ENCODE results near the gene ANO5.

The ANO5 gene, protein sequence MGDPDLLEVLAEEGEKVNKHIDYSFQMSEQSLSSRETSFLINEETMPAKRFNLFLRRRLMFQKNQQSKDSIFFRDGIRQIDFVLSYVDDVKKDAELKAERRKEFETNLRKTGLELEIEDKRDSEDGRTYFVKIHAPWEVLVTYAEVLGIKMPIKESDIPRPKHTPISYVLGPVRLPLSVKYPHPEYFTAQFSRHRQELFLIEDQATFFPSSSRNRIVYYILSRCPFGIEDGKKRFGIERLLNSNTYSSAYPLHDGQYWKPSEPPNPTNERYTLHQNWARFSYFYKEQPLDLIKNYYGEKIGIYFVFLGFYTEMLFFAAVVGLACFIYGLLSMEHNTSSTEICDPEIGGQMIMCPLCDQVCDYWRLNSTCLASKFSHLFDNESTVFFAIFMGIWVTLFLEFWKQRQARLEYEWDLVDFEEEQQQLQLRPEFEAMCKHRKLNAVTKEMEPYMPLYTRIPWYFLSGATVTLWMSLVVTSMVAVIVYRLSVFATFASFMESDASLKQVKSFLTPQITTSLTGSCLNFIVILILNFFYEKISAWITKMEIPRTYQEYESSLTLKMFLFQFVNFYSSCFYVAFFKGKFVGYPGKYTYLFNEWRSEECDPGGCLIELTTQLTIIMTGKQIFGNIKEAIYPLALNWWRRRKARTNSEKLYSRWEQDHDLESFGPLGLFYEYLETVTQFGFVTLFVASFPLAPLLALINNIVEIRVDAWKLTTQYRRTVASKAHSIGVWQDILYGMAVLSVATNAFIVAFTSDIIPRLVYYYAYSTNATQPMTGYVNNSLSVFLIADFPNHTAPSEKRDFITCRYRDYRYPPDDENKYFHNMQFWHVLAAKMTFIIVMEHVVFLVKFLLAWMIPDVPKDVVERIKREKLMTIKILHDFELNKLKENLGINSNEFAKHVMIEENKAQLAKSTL

DNA sequence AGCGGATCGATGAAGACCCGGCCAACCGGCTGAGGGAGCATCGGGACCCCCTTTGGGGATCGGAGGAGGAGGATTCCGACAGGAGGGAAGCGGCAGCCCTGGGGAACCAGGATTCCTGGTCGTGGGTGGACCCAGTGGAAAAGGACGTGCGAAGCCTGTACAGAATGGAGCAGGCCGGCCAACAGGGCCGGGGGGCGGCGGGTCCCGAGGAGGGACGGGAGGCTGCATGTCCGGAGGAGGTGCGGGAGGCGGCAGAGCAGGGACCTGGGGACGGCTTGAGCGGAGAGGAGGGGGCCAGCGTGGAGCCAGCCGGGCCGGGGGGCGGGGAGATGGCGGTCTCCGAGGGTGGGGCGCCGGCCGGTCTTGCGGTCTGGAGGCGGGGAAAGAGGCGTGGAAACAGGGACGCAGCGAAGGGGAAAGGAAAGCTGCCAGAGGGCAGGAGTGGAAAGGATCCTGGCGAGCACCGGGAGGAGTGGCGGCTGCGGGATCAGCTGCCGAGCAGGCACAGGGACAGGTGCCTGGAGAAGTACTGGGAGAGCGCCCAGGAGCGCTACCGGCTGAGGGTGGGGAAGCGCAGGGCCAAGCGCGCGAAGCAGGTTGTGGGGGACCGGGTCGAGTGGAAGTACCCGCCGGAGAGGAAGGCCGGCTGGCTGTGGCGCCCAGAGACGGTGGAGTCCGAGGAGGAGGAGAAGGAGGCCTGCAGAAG is at the start of gene ANO5:
ANO5 (plus strand) TSS at position 444 of the 706 bp plus-strand sequence. CDS start 408 bp downstream, outside the sequence.
- H3K4me3 ChIP-seq (ENCODE audit: low read length): peak within 1 kb of the TSS; percentile 31
- H3K27me3 ChIP-seq (ENCODE audit: insufficient read depth, low read length): peaks cover 41% of the 10 kb centered on the region

DNA sequence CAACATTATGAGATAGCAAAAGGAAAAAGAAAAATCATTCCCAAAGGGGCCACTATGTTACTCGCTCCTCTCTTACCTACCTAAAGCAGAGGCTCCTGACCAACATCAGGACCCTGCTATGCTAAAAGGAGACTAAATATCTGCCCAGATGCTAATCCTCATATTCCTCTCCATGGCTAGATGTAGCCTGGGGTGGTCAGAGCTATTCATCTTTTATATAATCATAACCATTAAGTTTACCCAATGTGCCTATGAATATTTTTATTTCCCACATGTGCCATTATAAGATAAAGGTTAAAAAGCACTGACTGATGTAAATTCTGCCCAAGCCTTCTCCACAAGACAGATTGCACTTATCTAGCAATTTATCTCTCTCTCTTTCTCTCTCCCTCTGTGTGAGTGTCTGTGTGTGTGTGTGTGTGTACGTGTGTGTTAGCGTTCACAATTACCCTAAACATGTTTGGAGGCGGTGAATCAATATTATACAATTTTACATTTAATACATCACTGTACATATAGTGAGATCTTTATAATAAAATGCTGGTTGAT is 41.2 kb upstream of the ANO5 start:
- H3K27me3 ChIP-seq (ENCODE audit: insufficient read depth, low read length): no peaks in the 10 kb centered on the region
- no peaks in the 10 kb centered on the region for H3K9me3 ChIP-seq (ENCODE audit: low read length)
- no peaks in the 10 kb centered on the region for H3K36me3 ChIP-seq (ENCODE audit: insufficient read depth, low read length)
- no peak overlapping the region for H2AFZ ChIP-seq (ENCODE audit: low read depth, low read length)
- no peak overlapping the region for H3K4me3 ChIP-seq (ENCODE audit: low read length)
- H3K4me1 ChIP-seq (ENCODE audit: insufficient read depth, low read length): no peaks in the 10 kb centered on the region

More for the DNA sequence above, at the start of gene ANO5:
- Histone ChIP-seq H2AFZ (ENCODE audit: low read depth, low read length) (peak within 1 kb of the TSS; percentile 10), H3K36me3 (ENCODE audit: insufficient read depth, low read length) (no peaks in the 10 kb centered on the region), H3K9me3 (ENCODE audit: low read length) (no peaks in the 10 kb centered on the region), H3K4me1 (ENCODE audit: insufficient read depth, low read length) (no peaks in the 10 kb centered on the region)

DNA sequence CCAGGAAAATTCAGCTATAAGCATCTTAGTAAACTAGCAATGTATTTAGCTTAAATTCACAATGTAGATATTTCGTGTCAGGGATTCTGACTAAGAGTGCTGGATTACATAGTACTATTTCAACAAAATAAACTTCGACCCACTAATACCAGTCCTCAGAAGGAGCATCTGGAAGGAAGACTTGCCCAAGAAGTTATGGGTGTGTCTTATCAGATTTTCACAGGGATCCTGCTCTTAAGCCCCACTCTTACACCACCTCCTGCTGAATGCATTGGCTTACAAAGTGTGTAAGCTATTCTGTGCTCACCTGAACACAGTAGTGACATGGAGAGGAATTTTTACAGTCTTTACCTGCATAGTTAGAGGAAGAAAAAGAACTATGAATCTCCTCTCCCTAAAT is 35.4 kb upstream of the ANO5 start:
- Histone ChIP-seq H2AFZ (ENCODE audit: low read depth, low read length) (no peak overlapping the region), H3K27me3 (ENCODE audit: insufficient read depth, low read length) (no peaks in the 10 kb centered on the region), H3K4me3 (ENCODE audit: low read length) (no peak overlapping the region), H3K36me3 (ENCODE audit: insufficient read depth, low read length) (no peaks in the 10 kb centered on the region), H3K4me1 (ENCODE audit: insufficient read depth, low read length) (no peaks in the 10 kb centered on the region), H3K9me3 (ENCODE audit: low read length) (no peaks in the 10 kb centered on the region)

DNA sequence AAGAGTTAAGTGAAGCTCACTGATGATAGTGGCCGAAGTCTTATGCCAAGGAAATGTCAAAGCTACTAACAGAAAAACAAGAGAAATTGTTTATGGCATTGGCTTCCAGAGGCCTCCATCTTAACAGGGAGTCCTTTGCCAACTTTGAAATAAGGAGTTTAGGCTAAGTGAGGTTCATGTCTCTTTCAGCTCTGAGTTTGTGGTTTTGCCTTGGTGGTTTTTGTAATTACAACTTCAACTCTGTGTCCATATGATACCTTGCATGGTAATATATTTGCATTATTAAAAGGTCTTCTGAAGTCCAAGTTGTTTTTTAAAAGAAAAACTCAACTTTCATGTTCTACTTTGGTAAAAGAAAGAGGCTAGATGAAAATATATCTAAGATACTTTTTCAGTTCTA is 31.4 kb upstream of the ANO5 start:
- no peaks in the 10 kb centered on the region for H3K36me3 ChIP-seq (ENCODE audit: insufficient read depth, low read length)
- no peaks in the 10 kb centered on the region for H3K27me3 ChIP-seq (ENCODE audit: insufficient read depth, low read length)
- no peaks in the 10 kb centered on the region for H3K4me1 ChIP-seq (ENCODE audit: insufficient read depth, low read length)
- no peak overlapping the region for H3K4me3 ChIP-seq (ENCODE audit: low read length)
- no peaks in the 10 kb centered on the region for H3K9me3 ChIP-seq (ENCODE audit: low read length)
- no peak overlapping the region for H2AFZ ChIP-seq (ENCODE audit: low read depth, low read length)

DNA sequence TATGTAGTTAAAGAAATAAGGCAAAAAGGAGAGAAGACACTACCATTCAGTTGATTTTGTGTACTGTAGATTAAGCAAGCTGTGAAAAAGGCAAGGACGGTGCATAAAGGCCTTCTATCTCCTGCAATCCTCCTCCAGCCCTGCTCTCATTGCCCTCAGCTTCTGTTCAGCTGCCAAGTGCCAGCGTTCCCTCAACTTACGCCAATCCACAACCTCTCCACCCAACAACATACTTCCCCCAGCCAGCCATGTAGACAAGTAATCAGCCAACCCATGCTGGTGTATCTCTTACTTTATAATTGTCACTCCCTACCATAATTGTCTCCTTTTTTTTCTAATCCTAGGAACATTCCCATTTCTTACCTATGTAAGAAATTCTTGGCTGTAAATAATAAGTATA is 30.1 kb upstream of the ANO5 start:
- H2AFZ ChIP-seq (ENCODE audit: low read depth, low read length): no peak overlapping the region
- no peaks in the 10 kb centered on the region for H3K27me3 ChIP-seq (ENCODE audit: insufficient read depth, low read length)
- H3K36me3 ChIP-seq (ENCODE audit: insufficient read depth, low read length): no peaks in the 10 kb centered on the region
- no peaks in the 10 kb centered on the region for H3K9me3 ChIP-seq (ENCODE audit: low read length)
- H3K4me3 ChIP-seq (ENCODE audit: low read length): no peak overlapping the region
- no peaks in the 10 kb centered on the region for H3K4me1 ChIP-seq (ENCODE audit: insufficient read depth, low read length)

GRCh38 chr11:22163394-22163797 is 29.5 kb upstream of the ANO5 start:
- no peaks in the 10 kb centered on the region for H3K27me3 ChIP-seq (ENCODE audit: insufficient read depth, low read length)

DNA sequence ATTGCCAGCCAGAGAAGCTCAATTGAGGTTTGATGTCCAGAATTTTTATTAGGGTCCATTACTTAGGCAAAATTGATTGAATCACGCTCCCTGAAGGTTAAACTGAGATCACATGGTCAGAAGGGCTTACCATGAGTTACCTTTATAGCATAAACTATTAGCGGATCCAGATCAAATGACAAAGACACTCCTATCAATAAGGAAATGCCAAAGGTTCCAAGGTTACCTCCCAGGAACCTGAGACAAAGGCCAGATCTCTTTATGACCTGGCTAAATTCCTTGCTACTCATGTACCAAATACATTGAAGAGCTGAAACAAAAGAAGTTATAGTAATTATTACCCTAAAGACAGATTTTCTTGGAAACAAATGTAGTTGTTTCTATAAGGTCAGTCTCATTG is 27.8 kb upstream of the ANO5 start:
- Histone ChIP-seq H3K4me3 (ENCODE audit: low read length) (no peak overlapping the region), H3K36me3 (ENCODE audit: insufficient read depth, low read length) (no peaks in the 10 kb centered on the region), H3K4me1 (ENCODE audit: insufficient read depth, low read length) (no peaks in the 10 kb centered on the region), H3K9me3 (ENCODE audit: low read length) (no peaks in the 10 kb centered on the region), H3K27me3 (ENCODE audit: insufficient read depth, low read length) (no peaks in the 10 kb centered on the region), H2AFZ (ENCODE audit: low read depth, low read length) (no peak overlapping the region)

More at GRCh38 chr11:22163394-22163797, 29.5 kb upstream of the ANO5 start:
- no peaks in the 10 kb centered on the region for H3K4me1 ChIP-seq (ENCODE audit: insufficient read depth, low read length)
- H2AFZ ChIP-seq (ENCODE audit: low read depth, low read length): no peak overlapping the region
- no peaks in the 10 kb centered on the region for H3K9me3 ChIP-seq (ENCODE audit: low read length)
- no peaks in the 10 kb centered on the region for H3K36me3 ChIP-seq (ENCODE audit: insufficient read depth, low read length)
- H3K4me3 ChIP-seq (ENCODE audit: low read length): no peak overlapping the region

DNA sequence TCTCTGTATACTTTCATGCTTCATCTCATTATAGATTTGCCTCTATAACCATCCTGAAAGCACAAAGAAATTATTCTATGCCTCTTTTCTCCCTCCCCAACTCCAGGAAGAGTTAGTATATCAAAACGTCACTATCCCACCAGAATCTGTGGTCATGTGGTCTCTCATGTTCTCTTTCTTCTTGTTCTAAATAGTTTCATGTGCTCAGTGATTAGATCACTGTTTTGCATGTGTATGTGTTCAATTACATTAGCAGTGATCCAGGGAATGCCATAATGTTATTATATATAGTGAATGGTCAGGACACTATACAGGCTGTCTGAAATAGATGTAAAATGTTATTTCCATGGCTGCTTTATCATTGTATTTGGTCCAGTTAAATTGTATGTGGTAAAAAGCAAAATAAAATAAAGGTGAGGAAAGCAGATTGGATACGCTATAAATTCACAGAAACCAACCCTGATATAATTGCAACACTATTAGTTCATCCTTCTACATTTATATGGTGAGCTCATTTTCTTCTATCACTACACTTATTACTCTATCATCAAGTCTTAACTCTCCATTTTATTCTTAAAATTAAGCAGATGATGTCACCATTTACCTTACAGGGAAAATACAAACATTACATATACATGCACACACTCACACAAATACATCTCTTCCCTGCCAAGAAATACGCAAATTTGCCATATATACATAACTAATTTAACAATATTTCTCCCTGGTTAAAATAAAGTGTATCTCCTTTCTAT is 26.9 kb upstream of the ANO5 start:
- no peaks in the 10 kb centered on the region for H3K27me3 ChIP-seq (ENCODE audit: insufficient read depth, low read length)
- no peaks in the 10 kb centered on the region for H3K4me1 ChIP-seq (ENCODE audit: insufficient read depth, low read length)
- H3K36me3 ChIP-seq (ENCODE audit: insufficient read depth, low read length): no peaks in the 10 kb centered on the region
- no peaks in the 10 kb centered on the region for H3K9me3 ChIP-seq (ENCODE audit: low read length)
- H3K4me3 ChIP-seq (ENCODE audit: low read length): no peak overlapping the region
- H2AFZ ChIP-seq (ENCODE audit: low read depth, low read length): no peak overlapping the region

- Histone ChIP-seq H3K36me3 (ENCODE audit: insufficient read depth, low read length) (no peaks in the 10 kb centered on the region), H2AFZ (ENCODE audit: low read depth, low read length) (no peak overlapping the region), H3K27me3 (ENCODE audit: insufficient read depth, low read length) (no peaks in the 10 kb centered on the region), H3K9me3 (ENCODE audit: low read length) (no peaks in the 10 kb centered on the region), H3K4me3 (ENCODE audit: low read length) (no peak overlapping the region), H3K4me1 (ENCODE audit: insufficient read depth, low read length) (no peaks in the 10 kb centered on the region)
Measured at GRCh38 chr11:22169833-22170232, 23.1 kb upstream of the ANO5 start.

- no peaks in the 10 kb centered on the region for H3K36me3 ChIP-seq (ENCODE audit: insufficient read depth, low read length)
- no peaks in the 10 kb centered on the region for H3K4me1 ChIP-seq (ENCODE audit: insufficient read depth, low read length)
- H3K4me3 ChIP-seq (ENCODE audit: low read length): no peak overlapping the region
- H2AFZ ChIP-seq (ENCODE audit: low read depth, low read length): no peak overlapping the region
- no peaks in the 10 kb centered on the region for H3K27me3 ChIP-seq (ENCODE audit: insufficient read depth, low read length)
- no peaks in the 10 kb centered on the region for H3K9me3 ChIP-seq (ENCODE audit: low read length)
Measured at GRCh38 chr11:22173532-22173931, 19.4 kb upstream of the ANO5 start.

DNA sequence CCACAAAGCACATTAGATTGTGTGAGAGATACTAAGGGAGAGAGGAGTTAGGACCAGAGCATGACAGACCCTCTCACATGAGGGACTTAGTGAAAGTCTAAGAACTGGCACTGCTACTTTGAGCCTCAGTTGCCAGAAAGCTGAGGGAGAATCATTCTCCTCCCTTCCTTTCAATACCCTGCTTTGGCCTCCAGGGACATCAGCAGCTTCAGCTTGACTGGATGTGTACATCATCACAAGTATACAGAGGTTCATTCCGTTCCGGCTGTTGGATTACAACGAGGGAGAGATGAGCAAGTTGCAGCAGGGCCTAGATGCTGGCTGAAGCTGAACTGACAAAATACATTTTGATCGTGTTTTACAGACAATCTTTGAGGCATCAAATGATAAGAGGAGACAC is 15.7 kb upstream of the ANO5 start:
- Histone ChIP-seq H3K36me3 (ENCODE audit: insufficient read depth, low read length) (no peaks in the 10 kb centered on the region), H3K27me3 (ENCODE audit: insufficient read depth, low read length) (no peaks in the 10 kb centered on the region), H3K4me3 (ENCODE audit: low read length) (no peak overlapping the region), H3K9me3 (ENCODE audit: low read length) (no peaks in the 10 kb centered on the region), H3K4me1 (ENCODE audit: insufficient read depth, low read length) (no peaks in the 10 kb centered on the region), H2AFZ (ENCODE audit: low read depth, low read length) (no peak overlapping the region)

- Histone ChIP-seq H3K9me3 (ENCODE audit: low read length) (no peaks in the 10 kb centered on the region), H2AFZ (ENCODE audit: low read depth, low read length) (no peak overlapping the region), H3K36me3 (ENCODE audit: insufficient read depth, low read length) (no peaks in the 10 kb centered on the region), H3K4me1 (ENCODE audit: insufficient read depth, low read length) (no peaks in the 10 kb centered on the region), H3K27me3 (ENCODE audit: insufficient read depth, low read length) (no peaks in the 10 kb centered on the region), H3K4me3 (ENCODE audit: low read length) (no peak overlapping the region)
Measured at GRCh38 chr11:22179626-22180025, 13.3 kb upstream of the ANO5 start.
